Measurements from ENCODE around the gene ZSWIM4. TPM values are rescaled to one million over a fixed set of nuclear protein-coding genes. Genes with fewer than 3 reads are reported as not detected.

ZSWIM4 gene
- total RNA-seq, 1 experiment from 2014 or later, result 11.5 TPM

DNA sequence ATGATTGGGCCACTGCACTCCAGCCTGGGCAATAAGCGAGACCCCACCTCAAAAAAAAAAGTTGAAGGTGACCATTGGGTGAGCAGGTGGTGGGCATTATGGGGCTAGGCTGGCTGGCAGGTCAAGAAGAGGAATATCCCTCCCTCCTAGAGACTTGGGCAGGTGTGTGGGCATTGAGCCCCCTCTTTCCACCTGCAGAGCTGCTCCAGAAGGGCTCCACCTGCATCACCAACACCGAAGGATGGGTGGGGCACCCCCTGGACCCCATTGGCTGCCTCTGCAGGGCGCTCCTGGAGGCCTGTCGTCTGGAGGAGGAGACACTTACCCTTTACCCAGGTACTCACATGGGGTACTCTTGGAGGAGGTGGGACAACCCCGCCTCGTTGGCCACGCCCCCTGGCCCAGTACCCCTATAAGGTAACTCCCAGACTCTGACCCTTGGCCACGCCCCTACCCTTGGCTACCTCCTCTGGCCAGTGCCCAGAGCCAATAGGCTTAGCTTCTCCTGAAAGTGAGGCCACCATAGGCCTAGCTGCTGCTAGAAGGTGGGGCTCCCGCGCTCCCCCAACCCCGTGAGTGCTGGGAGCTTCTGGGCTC, 21.9 kb downstream of the ZSWIM4 start:
- Mint-ChIP-seq H3K36me3 (ENCODE audit: insufficient read depth, unreplicated experiment) (peaks cover 54% of the 10 kb centered on the region), H3K27ac (ENCODE audit: unreplicated experiment) (no peak overlapping the region), H3K27me3 (ENCODE audit: unreplicated experiment) (no peaks in the 10 kb centered on the region), H3K4me3 (ENCODE audit: low read depth, unreplicated experiment) (no peak overlapping the region), H3K4me1 (ENCODE audit: low read depth, unreplicated experiment) (no peaks in the 10 kb centered on the region), H3K9me3 (ENCODE audit: low read depth, unreplicated experiment) (peaks cover 4% of the 10 kb centered on the region)
- intact Hi-C loops (cut with micrococcal nuclease; ENCODE audit: unreplicated experiment), result no loop called here
- no peak for TF ChIP-seq CTCF (IDR thresholded peaks at IDR 0.05; ENCODE audit: unreplicated experiment)
- CTCF ChIA-PET, result interaction anchor here (0.8 to 1.2 kb wide), 2 partner anchors 20 to 21 kb away, joined by 3 read pairs; no protein-coding TSS in a partner anchor
- DNase-seq, result no peak
- no TSS peak for BruUV-seq (replicated peaks)

DNA sequence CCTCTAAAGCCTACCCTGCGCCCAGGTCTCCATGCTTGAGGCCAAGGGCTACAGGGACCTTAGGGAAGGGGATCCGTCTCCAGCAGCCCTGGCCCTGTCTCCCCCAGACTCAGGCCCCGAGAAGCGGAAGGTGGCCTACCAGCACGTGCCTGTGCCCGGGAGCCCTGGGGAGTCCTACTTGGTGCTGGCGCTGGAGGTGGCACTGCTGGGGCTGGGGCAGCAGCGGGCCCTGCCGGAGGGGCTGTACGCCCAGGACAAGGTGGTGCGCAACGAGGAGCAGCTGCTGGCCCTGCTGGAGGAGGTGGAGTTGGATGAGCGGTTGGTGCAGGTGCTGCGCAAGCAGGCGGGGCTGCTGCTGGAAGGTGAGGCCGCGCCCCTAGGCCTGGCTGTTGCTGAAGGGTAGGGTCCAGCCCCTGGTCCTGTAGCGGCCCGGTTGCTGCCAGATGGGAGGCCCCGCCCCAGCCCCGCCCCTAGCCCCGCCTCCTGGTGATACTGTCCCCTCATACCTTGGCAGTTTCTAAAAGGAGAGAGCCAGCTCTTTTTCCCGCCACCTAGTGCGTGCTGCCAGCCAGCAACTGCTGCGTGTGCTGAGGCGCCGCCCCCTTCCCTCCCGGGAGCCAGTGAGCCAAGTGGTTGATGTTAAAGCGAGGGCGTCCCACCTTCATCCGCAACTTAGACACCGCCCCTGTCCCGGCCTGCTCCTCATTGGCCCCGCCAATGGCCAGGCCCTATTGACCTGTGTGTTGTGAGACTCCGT, 22.6 kb downstream of the ZSWIM4 start:
- BruUV-seq (replicated peaks), result no TSS peak
- no peaks in the 10 kb centered on the region for H3K4me1 Mint-ChIP-seq (ENCODE audit: low read depth, unreplicated experiment)

DNA sequence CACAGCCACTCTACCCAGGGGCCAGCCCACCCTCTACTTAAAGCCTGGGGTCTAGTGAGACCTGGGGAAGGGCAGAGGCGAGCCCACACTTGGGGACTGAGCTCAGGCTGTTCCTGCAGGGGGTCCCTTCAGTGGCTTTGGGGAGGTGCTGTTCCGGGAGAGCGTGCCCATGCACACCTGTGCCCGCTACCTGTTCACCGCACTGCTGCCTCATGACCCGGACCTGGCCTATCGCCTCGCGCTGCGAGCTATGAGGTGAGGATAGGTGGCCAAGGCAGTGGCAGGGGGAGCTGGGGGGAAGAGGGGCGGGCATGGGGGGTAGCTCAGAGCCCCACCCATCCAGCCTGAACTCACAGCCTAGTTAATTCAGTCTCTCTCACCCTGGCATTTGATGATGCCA, 24.0 kb downstream of the ZSWIM4 start:
- peaks cover 53% of the 10 kb centered on the region for H3K36me3 Mint-ChIP-seq (ENCODE audit: insufficient read depth, unreplicated experiment)
- TF ChIP-seq CTCF (IDR thresholded peaks at IDR 0.05; ENCODE audit: unreplicated experiment), result no peak

More for the DNA sequence above, 22.6 kb downstream of the ZSWIM4 start:
- no peak overlapping the region for H3K4me3 Mint-ChIP-seq (ENCODE audit: low read depth, unreplicated experiment)
- CTCF ChIA-PET, result interaction anchor here (1.2 kb wide), 1 partner anchor 22 kb away, joined by 3 read pairs; no protein-coding TSS in a partner anchor
- H3K36me3 Mint-ChIP-seq (ENCODE audit: insufficient read depth, unreplicated experiment), result peaks cover 56% of the 10 kb centered on the region
- no peak for DNase-seq
- H3K27me3 Mint-ChIP-seq (ENCODE audit: unreplicated experiment), result no peaks in the 10 kb centered on the region
- TF ChIP-seq CTCF (IDR thresholded peaks at IDR 0.05; ENCODE audit: unreplicated experiment), result no peak
- H3K9me3 Mint-ChIP-seq (ENCODE audit: low read depth, unreplicated experiment), result peaks cover 4% of the 10 kb centered on the region
- H3K27ac Mint-ChIP-seq (ENCODE audit: unreplicated experiment), result no peak overlapping the region
- intact Hi-C loops (cut with micrococcal nuclease; ENCODE audit: unreplicated experiment), result no loop called here

DNA sequence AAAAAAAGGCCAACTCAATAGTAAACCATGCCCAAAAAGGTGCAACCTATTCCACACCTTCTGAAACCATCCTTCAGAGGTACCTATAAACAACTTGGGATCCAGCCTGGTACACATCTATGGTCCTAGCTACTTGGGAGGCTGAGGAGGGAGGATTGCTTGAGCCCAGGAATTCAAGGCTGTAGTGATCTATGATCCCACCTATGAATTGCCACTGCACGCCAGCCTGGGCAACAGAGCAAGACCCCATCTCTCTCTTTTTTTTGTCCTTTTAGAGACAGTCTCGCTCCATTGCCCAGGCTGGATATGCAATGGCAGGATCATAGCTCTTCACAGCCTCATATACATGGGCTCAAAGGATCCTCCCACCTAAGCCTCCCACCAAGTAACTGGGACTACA, 26.0 kb downstream of the ZSWIM4 start:
- DNase-seq, result no peak
- no TSS peak for BruUV-seq (replicated peaks)
- intact Hi-C loops (cut with micrococcal nuclease; ENCODE audit: unreplicated experiment), result no loop called here
- Mint-ChIP-seq H3K4me3 (ENCODE audit: low read depth, unreplicated experiment) (no peak overlapping the region), H3K27me3 (ENCODE audit: unreplicated experiment) (no peaks in the 10 kb centered on the region), H3K9me3 (ENCODE audit: low read depth, unreplicated experiment) (no peaks in the 10 kb centered on the region), H3K36me3 (ENCODE audit: insufficient read depth, unreplicated experiment) (peaks cover 49% of the 10 kb centered on the region), H3K4me1 (ENCODE audit: low read depth, unreplicated experiment) (peaks cover 8% of the 10 kb centered on the region), H3K27ac (ENCODE audit: unreplicated experiment) (no peak overlapping the region)
- CTCF ChIA-PET, result interaction anchor here (0.7 kb wide), 1 partner anchor 64 kb away, joined by 3 read pairs; no protein-coding TSS in a partner anchor
- TF ChIP-seq CTCF (IDR thresholded peaks at IDR 0.05; ENCODE audit: unreplicated experiment), result no peak

More for the DNA sequence above, 24.0 kb downstream of the ZSWIM4 start:
- Mint-ChIP-seq H3K4me1 (ENCODE audit: low read depth, unreplicated experiment) (no peaks in the 10 kb centered on the region), H3K9me3 (ENCODE audit: low read depth, unreplicated experiment) (no peaks in the 10 kb centered on the region), H3K27me3 (ENCODE audit: unreplicated experiment) (no peaks in the 10 kb centered on the region), H3K4me3 (ENCODE audit: low read depth, unreplicated experiment) (no peak overlapping the region), H3K27ac (ENCODE audit: unreplicated experiment) (no peak overlapping the region)
- intact Hi-C loops (cut with micrococcal nuclease; ENCODE audit: unreplicated experiment), result no loop called here
- DNase-seq, result no peak
- BruUV-seq (replicated peaks), result no TSS peak
- CTCF ChIA-PET, result no interaction called here

Data from Calu3 (cell line).